ENCODE measurements around the gene PITRM1.

PITRM1 gene

DNA sequence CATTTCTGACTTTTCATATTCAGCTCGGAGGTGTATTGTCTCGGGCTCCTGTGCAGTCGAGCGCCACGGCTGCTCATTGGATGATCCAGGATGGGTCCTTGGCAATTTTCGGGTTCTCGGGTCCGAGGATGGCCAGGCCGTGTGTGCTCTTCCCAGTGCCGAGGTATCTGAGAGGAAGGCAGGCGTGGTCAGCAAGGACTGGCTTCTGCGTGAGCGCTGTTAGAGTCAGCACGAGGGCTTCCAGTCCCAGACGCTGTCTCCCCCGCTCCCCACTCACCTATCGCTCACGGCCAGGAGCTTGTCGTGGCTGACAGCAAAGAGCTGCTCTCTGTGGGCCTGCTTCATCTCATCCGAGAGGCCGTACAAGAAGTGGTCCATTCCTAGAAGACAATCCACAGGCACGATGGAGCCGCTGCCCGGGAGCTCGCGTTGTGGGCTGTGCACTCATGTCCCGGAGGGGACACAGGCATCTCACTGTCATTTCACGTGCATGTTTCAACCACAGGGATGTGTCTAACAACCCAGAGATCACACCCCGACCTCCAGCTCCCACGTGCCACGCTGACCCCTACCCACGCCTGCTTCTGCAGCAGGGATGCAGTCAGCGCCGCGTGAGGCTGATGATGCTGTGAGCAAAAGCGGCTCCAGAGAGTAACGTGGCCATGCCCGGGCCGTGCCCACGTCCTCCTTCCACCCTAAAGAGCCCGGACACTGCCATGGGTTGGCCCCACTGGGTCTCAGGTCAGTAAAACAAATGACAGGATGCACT lies 34.4 kb downstream of the PITRM1 start:
- DNase-seq (ENCODE audit: low read depth, low spot score), result no peak
- Histone ChIP-seq H3K27ac (ENCODE audit: low read length) (no peak overlapping the region), H3K27me3 (ENCODE audit: control insufficient read depth, insufficient read depth, low read length) (no peaks in the 10 kb centered on the region), H3K36me3 (ENCODE audit: control insufficient read depth, insufficient read depth, low read length) (peaks cover 44% of the 10 kb centered on the region), H3K9me3 (ENCODE audit: control insufficient read depth, insufficient read depth, low read length) (no peaks in the 10 kb centered on the region), H3K4me3 (ENCODE audit: low read length) (no peak overlapping the region), H3K4me1 (ENCODE audit: control insufficient read depth, insufficient read depth, low read length) (no peaks in the 10 kb centered on the region)
- WGBS (ENCODE audit: insufficient coverage, insufficient read length), result no CpG with 5 or more reads among the region's 41 CpGs

DNA sequence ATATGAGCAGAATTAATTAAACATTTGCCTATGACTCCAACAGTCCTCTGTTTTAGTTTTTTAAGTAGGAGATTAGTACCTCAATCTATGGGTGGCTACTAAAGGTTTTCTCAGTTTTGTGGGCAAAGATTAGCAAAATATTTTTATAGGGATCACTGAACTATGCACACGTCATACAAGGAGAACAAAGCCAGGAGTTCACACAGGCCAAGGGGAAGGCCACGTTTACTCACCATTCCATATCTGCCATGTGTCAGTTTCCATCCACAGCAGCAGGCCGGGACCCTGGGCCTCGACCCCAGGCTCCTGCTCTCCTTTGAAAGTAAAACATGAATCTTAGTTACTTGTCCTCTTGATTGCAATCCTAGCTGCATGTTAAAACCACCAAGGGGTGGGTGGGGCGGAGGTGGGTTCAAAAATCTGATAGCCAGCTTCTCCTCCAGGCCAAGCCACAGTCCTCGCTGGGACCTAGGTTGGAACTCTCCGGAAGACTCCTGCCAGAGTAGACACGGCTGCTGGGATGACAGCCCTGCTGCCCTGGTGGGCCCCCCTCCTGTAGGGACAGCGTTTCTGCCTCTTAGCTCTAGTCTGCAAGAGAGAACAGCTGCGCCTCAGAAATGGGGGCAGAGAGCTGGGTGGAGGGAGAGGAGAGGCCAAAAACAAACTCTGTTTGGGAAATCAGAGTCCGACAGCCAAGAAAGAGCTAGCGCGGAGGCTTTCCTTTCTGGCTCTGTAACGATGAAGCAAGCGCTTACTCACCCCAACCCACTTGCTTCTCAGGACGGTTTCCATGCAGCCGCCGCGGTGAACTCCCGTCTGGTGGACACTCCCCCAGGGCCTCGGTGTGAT lies 35.6 kb downstream of the PITRM1 start:
- Histone ChIP-seq H3K27me3 (ENCODE audit: control insufficient read depth, insufficient read depth, low read length) (no peaks in the 10 kb centered on the region), H3K27ac (ENCODE audit: low read length) (no peak overlapping the region), H3K36me3 (ENCODE audit: control insufficient read depth, insufficient read depth, low read length) (peaks cover 50% of the 10 kb centered on the region), H3K4me1 (ENCODE audit: control insufficient read depth, insufficient read depth, low read length) (no peaks in the 10 kb centered on the region), H3K9me3 (ENCODE audit: control insufficient read depth, insufficient read depth, low read length) (no peaks in the 10 kb centered on the region), H3K4me3 (ENCODE audit: low read length) (no peak overlapping the region)
- no CpG with 5 or more reads among the region's 21 CpGs for WGBS (ENCODE audit: insufficient coverage, insufficient read length)
- no peak for DNase-seq (ENCODE audit: low read depth, low spot score)

DNA sequence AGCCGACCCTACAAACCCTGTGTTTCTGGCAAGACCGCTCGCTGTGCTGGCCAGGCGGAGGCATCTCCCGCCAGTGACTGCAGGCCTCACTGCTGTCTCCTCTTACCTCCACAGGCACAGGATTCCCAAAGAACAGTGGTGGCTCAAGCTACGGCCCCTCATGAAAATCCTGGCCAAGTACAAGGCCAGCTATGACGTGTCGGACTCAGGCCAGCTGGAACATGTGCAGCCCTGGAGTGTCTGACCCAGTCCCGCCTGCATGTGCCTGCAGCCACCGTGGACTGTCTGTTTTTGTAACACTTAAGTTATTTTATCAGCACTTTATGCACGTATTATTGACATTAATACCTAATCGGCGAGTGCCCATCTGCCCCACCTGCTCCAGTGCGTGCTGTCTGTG lies 36.2 kb downstream of the PITRM1 start:
- WGBS (ENCODE audit: insufficient coverage, insufficient read length), result no CpG with 5 or more reads among the region's 14 CpGs
- H3K36me3 ChIP-seq (ENCODE audit: control insufficient read depth, insufficient read depth, low read length), result peaks cover 55% of the 10 kb centered on the region

DNA sequence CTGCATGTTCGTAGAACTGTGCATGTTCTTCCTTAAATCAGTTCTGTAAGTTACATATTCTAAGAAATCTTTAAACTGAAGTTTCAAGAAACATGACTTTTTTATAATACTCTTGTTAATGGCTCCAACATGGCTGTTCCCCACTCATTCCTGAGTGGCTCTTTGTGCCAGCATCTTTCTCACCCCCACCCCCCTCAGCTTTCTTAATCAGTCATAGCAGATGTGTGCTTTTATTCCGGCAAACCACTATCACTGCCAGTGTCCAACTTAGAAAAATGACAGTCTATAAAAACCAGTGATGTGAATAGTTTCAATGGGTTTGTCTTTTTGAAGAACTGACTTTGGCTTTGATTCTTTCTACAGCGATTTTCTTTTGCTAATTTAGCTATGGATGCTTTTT lies 37.6 kb downstream of the PITRM1 start:
- H3K27ac ChIP-seq (ENCODE audit: low read length), result no peak overlapping the region

More for the DNA sequence above, 36.2 kb downstream of the PITRM1 start:
- DNase-seq (ENCODE audit: low read depth, low spot score), result no peak
- no peaks in the 10 kb centered on the region for H3K9me3 ChIP-seq (ENCODE audit: control insufficient read depth, insufficient read depth, low read length)
- no peak overlapping the region for H3K4me3 ChIP-seq (ENCODE audit: low read length)
- H3K27me3 ChIP-seq (ENCODE audit: control insufficient read depth, insufficient read depth, low read length), result no peaks in the 10 kb centered on the region
- no peaks in the 10 kb centered on the region for H3K4me1 ChIP-seq (ENCODE audit: control insufficient read depth, insufficient read depth, low read length)
- no peak overlapping the region for H3K27ac ChIP-seq (ENCODE audit: low read length)

DNA sequence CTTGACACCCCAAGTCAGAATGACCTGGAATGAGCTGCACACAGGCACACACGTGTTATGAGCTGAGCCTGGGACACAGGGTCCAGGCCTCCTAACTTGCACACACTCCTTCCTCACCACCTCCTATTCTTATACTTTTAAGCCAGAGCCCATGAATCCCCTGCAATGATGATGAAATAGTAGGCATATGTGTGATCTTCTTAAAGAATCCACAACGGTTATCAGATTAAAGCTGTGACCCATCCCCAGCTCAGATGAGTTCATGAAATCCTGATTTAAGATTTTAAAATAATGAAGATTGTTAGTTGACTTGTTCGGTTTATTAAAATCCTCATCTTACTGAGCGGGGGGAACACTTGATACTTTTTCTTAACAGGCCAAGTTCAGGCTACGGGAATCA lies 38.6 kb downstream of the PITRM1 start:
- H3K4me1 ChIP-seq (ENCODE audit: control insufficient read depth, insufficient read depth, low read length), result no peaks in the 10 kb centered on the region
- WGBS (ENCODE audit: insufficient coverage, insufficient read length), result no CpG with 5 or more reads among the region's 5 CpGs
- no peak overlapping the region for H3K4me3 ChIP-seq (ENCODE audit: low read length)
- peaks cover 63% of the 10 kb centered on the region for H3K36me3 ChIP-seq (ENCODE audit: control insufficient read depth, insufficient read depth, low read length)
- no peaks in the 10 kb centered on the region for H3K9me3 ChIP-seq (ENCODE audit: control insufficient read depth, insufficient read depth, low read length)
- no peak for DNase-seq (ENCODE audit: low read depth, low spot score)
- H3K27me3 ChIP-seq (ENCODE audit: control insufficient read depth, insufficient read depth, low read length), result no peaks in the 10 kb centered on the region
- no peak overlapping the region for H3K27ac ChIP-seq (ENCODE audit: low read length)

More for the DNA sequence above, 37.6 kb downstream of the PITRM1 start:
- Histone ChIP-seq H3K27me3 (ENCODE audit: control insufficient read depth, insufficient read depth, low read length) (no peaks in the 10 kb centered on the region), H3K4me1 (ENCODE audit: control insufficient read depth, insufficient read depth, low read length) (no peaks in the 10 kb centered on the region), H3K4me3 (ENCODE audit: low read length) (no peak overlapping the region), H3K36me3 (ENCODE audit: control insufficient read depth, insufficient read depth, low read length) (peaks cover 59% of the 10 kb centered on the region), H3K9me3 (ENCODE audit: control insufficient read depth, insufficient read depth, low read length) (no peaks in the 10 kb centered on the region)
- WGBS (ENCODE audit: insufficient coverage, insufficient read length), result no CpG with 5 or more reads among the region's 3 CpGs
- DNase-seq (ENCODE audit: low read depth, low spot score), result no peak

DNA sequence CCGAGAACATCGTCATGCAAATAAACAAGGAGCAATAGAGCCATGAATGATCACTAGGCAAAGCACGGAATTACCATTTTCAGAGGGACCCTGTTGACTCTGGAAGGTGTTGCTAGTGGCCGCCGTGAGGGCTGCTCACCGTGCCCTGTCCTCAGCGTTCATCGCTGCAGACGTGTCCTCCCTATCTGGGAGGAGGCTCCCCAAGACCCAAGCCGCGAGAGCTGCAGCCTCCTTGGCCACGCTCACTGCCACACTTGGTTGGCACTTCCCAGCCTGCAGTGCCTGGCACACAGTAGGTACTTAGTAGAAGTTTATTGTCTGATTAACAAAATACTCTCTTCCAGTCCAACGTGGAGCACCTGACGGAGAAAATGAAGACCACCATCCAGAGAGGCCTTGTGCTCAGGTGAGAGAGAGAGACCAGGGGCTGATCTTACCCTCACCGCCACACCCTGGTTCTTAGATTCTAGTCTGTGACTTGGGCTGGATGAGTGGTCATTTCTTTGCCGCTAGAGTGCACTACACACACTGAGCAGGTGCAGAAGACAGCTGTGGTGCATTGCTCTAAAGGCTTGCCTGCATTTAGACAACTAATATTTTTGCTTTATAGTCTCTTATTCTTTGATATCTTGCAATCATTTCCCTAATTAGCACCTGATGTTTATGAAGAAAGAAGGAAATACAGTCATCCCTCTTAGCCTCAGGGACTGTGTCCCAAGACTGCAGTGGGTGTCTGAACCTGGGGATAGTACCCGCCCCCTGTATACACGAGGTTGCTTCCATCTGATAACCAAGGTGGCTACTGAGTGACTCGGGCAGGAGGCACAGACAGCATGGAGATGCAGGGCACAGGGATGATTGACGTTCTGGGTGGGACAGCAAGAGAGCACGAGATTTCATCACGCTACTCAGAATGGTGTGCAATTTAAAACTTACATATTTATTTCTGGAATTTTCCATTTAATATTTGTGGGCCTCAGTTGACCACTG lies 40.3 kb downstream of the PITRM1 start:
- H3K36me3 ChIP-seq (ENCODE audit: control insufficient read depth, insufficient read depth, low read length), result peaks cover 50% of the 10 kb centered on the region
- no peaks in the 10 kb centered on the region for H3K9me3 ChIP-seq (ENCODE audit: control insufficient read depth, insufficient read depth, low read length)
- no peak overlapping the region for H3K4me3 ChIP-seq (ENCODE audit: low read length)
- H3K27ac ChIP-seq (ENCODE audit: low read length), result no peak overlapping the region
- no peak for DNase-seq (ENCODE audit: low read depth, low spot score)
- no peaks in the 10 kb centered on the region for H3K4me1 ChIP-seq (ENCODE audit: control insufficient read depth, insufficient read depth, low read length)
- no CpG with 5 or more reads among the region's 22 CpGs for WGBS (ENCODE audit: insufficient coverage, insufficient read length)
- H3K27me3 ChIP-seq (ENCODE audit: control insufficient read depth, insufficient read depth, low read length), result no peaks in the 10 kb centered on the region

DNA sequence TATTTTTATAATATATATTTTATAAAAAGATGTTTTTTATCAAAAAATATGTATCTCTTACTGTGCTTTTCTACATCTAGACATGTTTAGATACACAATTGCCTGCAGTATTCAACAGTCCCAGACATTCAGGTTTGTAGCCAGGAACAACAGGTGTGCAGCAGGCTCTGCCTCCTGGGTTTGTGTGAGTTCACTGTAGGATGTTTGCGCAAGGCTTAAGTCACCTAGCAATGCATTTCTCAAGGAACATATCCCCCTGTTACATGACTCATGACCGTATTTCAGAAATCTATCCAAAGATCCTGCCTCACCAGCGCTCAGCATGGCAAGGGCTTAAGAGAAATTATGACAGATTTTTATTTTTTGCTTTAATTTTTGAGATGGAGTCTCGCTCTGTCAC lies 41.5 kb downstream of the PITRM1 start:
- WGBS (ENCODE audit: insufficient coverage, insufficient read length), result no CpG with 5 or more reads among the region's 4 CpGs
- H3K27me3 ChIP-seq (ENCODE audit: control insufficient read depth, insufficient read depth, low read length), result no peaks in the 10 kb centered on the region
- DNase-seq (ENCODE audit: low read depth, low spot score), result no peak
- peaks cover 42% of the 10 kb centered on the region for H3K36me3 ChIP-seq (ENCODE audit: control insufficient read depth, insufficient read depth, low read length)
- no peaks in the 10 kb centered on the region for H3K9me3 ChIP-seq (ENCODE audit: control insufficient read depth, insufficient read depth, low read length)
- H3K4me1 ChIP-seq (ENCODE audit: control insufficient read depth, insufficient read depth, low read length), result no peaks in the 10 kb centered on the region
- H3K4me3 ChIP-seq (ENCODE audit: low read length), result no peak overlapping the region
- H3K27ac ChIP-seq (ENCODE audit: low read length), result no peak overlapping the region

DNA sequence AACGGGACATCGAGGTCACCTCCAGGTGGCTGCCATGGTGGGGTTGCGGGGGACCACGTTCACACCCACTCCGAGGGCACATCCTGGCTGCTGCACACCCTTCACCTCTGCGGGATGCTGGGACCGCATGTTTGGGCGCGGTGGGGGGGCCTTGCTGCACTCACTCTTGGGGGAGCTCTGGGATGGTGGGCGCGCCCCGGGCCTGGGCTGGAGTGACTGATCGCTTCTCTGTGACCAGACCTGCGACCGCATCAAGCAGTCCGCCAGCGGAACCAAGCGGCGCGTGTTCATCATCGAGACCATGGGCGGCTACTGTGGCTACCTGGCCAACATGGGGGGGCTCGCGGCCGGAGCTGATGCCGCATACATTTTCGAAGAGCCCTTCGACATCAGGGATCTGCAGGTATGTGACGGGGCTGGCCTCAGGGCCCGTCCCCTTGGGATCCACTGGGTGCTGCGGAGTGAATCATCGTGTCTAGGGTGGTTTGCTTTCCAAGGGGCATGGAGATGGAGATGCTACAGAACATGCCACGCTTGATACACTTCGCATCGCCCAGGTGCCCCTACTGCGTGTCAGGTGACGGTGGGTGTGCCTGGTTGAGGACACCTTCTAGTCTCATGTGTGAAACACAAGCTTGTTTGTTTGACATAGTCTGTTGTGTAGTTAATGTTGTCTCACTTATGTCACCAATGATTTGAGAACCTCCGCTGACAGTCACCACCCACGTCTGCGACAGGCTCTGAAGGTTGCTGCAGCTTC lies 42.8 kb downstream of the PITRM1 start:
- Histone ChIP-seq H3K27ac (ENCODE audit: low read length) (no peak overlapping the region), H3K36me3 (ENCODE audit: control insufficient read depth, insufficient read depth, low read length) (peaks cover 41% of the 10 kb centered on the region), H3K4me1 (ENCODE audit: control insufficient read depth, insufficient read depth, low read length) (no peaks in the 10 kb centered on the region), H3K9me3 (ENCODE audit: control insufficient read depth, insufficient read depth, low read length) (no peaks in the 10 kb centered on the region), H3K4me3 (ENCODE audit: low read length) (no peak overlapping the region), H3K27me3 (ENCODE audit: control insufficient read depth, insufficient read depth, low read length) (no peaks in the 10 kb centered on the region)
- WGBS (ENCODE audit: insufficient coverage, insufficient read length), result no CpG with 5 or more reads among the region's 40 CpGs
- no peak for DNase-seq (ENCODE audit: low read depth, low spot score)

DNA sequence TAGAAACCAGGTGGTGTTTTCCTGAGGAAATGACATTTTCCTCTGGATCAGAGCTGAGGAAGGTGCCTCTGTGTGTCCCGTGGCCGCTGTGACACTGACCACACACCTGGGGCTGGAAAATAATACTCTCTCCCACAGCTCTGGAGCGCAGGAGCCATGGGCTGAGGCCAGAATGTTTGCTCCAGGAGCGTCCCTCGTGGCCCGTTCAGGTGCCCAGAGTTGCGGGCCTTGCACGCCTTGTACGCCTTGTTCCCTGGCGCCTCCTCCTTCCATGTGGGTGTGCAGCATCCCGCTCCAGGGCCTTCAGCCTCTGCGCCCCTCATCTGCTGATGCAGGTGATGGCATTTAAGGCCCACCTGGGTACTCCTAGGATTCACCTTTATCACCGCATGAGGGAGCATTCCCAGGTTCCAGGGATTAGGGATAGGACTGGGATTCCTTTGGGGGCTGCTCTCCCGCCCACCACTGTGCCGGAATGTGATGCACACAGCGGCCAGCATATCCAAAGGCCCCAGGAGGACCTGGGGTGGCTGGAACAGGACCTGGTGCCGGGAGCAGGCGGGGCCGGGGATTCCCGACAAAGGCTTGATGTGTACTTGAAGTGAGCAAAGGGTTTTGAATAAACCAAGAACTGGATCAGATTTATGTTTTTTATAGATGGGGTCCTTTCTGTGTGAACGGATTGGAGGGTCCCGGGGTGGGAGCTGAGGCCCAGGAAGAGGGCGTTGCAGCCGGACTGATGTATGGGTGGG lies 44.0 kb downstream of the PITRM1 start:
- Histone ChIP-seq H3K27ac (ENCODE audit: low read length) (no peak overlapping the region), H3K36me3 (ENCODE audit: control insufficient read depth, insufficient read depth, low read length) (peaks cover 51% of the 10 kb centered on the region)

More for the DNA sequence above, 44.0 kb downstream of the PITRM1 start:
- Histone ChIP-seq H3K9me3 (ENCODE audit: control insufficient read depth, insufficient read depth, low read length) (no peaks in the 10 kb centered on the region), H3K4me1 (ENCODE audit: control insufficient read depth, insufficient read depth, low read length) (no peaks in the 10 kb centered on the region), H3K4me3 (ENCODE audit: low read length) (no peak overlapping the region), H3K27me3 (ENCODE audit: control insufficient read depth, insufficient read depth, low read length) (no peaks in the 10 kb centered on the region)
- DNase-seq (ENCODE audit: low read depth, low spot score), result no peak
- WGBS (ENCODE audit: insufficient coverage, insufficient read length), result no CpG with 5 or more reads among the region's 24 CpGs
